C4-2B (cell line): ENCODE data around the gene IPO9.

Experiments used
- CTCF ChIP-seq: fragments of 450-650 bp; conservative IDR thresholded peaks from 2 replicates; pipeline ENCODE4 v1.5.1; 2017; ENCODE audit warnings: mild to moderate bottlenecking
- ZFX ChIP-seq: fragments of 450-650 bp; IDR thresholded peaks from 2 replicates; pipeline ENCODE4 v1.6.1; 2017

- TF ChIP-seq CTCF: peak; percentile 39; the same call in 1 of the 2 replicates
- TF ChIP-seq ZFX: no peak
Measured at GRCh38 chr1:201876148-201876818, 47.3 kb downstream of the IPO9 start.
